ENCODE results near the gene FUT1. TPM values are rescaled to one million over a fixed set of nuclear protein-coding genes. Genes with fewer than 3 reads are reported as not detected.

The FUT1 gene
- total RNA-seq, 2 experiments from 2014 or later = 0.06 to 0.17 TPM

DNA sequence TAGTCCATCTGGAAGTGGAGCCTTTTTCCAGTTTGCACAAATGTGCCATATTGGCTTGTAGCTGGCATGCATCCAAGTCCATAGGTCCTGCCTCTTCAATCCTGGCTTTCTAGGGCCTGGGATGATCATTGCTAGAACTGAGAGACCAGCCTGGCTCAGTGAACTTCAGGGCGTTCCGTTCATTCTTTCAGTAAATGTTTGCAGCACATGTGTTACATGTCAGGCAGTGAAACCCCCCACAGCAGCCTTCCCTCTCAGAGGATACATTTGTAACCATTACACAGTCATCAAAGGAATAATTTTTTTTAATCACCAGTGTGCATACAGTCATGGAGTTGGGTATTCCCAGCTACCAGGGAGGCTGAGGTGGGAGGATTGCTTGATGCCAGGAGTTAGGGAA is 47.0 kb downstream of the FUT1 start:
- CTCF ChIA-PET = no interaction called here
- POLR2A ChIA-PET = no interaction called here

DNA sequence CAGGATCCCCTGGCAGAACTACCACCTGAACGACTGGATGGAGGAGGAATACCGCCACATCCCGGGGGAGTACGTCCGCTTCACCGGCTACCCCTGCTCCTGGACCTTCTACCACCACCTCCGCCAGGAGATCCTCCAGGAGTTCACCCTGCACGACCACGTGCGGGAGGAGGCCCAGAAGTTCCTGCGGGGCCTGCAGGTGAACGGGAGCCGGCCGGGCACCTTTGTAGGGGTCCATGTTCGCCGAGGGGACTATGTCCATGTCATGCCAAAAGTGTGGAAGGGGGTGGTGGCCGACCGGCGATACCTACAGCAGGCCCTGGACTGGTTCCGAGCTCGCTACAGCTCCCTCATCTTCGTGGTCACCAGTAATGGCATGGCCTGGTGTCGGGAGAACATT is 49.1 kb downstream of the FUT1 start:
- ChIA-PET CTCF (interaction anchor here (0.5 kb wide), 1 partner anchor 14 kb away, joined by 3 read pairs; no protein-coding TSS in a partner anchor), POLR2A (interaction anchor here (0.5 kb wide), 1 partner anchor 62 kb away, joined by 3 read pairs; no protein-coding TSS in a partner anchor)

DNA sequence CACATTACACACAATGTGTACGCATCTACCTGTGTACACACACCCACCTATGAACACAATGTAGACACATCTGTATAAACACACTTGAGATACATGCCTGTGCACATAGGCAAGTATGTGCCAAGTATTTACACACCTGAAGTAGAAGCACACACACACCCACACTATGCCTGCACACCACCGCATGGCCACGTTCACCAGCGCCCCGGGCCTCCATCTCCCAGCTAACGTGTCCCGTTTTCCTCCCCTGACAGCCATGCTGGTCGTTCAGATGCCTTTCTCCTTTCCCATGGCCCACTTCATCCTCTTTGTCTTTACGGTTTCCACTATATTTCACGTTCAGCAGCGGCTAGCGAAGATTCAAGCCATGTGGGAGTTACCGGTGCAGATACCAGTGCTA is 49.7 kb downstream of the FUT1 start:
- ChIA-PET POLR2A (no interaction called here), CTCF (no interaction called here)

DNA sequence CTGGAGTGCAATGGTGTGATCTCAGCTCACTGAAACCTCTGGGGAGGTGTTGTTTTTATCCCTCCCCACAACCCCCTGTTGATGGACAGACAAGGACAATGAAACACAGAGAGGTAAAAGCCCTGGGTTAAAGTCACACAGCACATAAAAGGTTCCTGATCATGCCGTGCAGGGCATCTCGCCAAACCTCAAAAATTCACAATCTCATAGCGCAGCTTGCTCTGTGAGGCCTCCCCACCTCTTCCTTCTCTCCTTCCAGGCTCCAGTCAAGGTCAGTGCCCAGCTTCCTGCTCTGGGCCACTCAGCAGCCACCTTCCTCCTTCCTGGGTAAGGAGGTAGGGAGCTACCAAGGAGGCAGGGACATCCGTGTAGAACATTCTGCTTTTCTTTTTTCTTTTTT is 54.4 kb downstream of the FUT1 start:
- POLR2A ChIA-PET = no interaction called here
- CTCF ChIA-PET = interaction anchor here (0.7 kb wide), 1 partner anchor 247 kb away, joined by 4 read pairs; no protein-coding TSS in a partner anchor

Other genes with a start within 250 kb of the FUT1 start
- gene LMTK3, start 240.8 kb downstream of the FUT1 start, total RNA-seq = 1 to 10 TPM; 3.0 to 3.8 TPM
- not detected for gene SULT2B1, start 200.5 kb downstream of the FUT1 start, total RNA-seq
- gene SPACA4, start 145.9 kb downstream of the FUT1 start, total RNA-seq = not detected
- gene FAM83E, start 137.6 kb downstream of the FUT1 start, total RNA-seq = 1 to 10 TPM; 4.6 to 5.7 TPM
- 1,000 to 10,000 TPM; 1,763 to 1,800 TPM for gene RPL18, start 133.5 kb downstream of the FUT1 start, total RNA-seq
- gene SPHK2, start 133.1 kb downstream of the FUT1 start, total RNA-seq = 10 to 100 TPM; 35.4 to 35.7 TPM
- gene DBP, start 115.3 kb downstream of the FUT1 start, total RNA-seq = 1 to 10 TPM; 9.0 to 9.9 TPM
- 10 to 100 TPM; 11.2 to 11.3 TPM for gene CA11, start 106.5 kb downstream of the FUT1 start, total RNA-seq
- gene NTN5, start 79.6 kb downstream of the FUT1 start, total RNA-seq = under 1 TPM; 0.06 to 0.19 TPM
- not detected for gene FUT2, start 56.7 kb downstream of the FUT1 start, total RNA-seq
- 1 to 10 TPM in 1 of 2 experiments, under 1 TPM in 1; 0.91 to 1.0 TPM for gene MAMSTR, start 32.9 kb downstream of the FUT1 start, total RNA-seq
- gene RASIP1, start 12.0 kb downstream of the FUT1 start, total RNA-seq = under 1 TPM; 0.19 to 0.63 TPM
- gene IZUMO1, start 5.7 kb downstream of the FUT1 start, total RNA-seq = not detected
- not detected for gene FGF21, start 2.9 kb upstream of the FUT1 start, total RNA-seq
- 10 to 100 TPM; 71.5 to 73.1 TPM for gene BCAT2, start 58.4 kb upstream of the FUT1 start, total RNA-seq
- gene HSD17B14, start 83.8 kb upstream of the FUT1 start, total RNA-seq = under 1 TPM; 0.27 to 0.44 TPM
- gene PLEKHA4, start 116.0 kb upstream of the FUT1 start, total RNA-seq = 1 to 10 TPM; 4.8 to 5.5 TPM
- 10 to 100 TPM; 31.4 to 31.9 TPM for gene PPP1R15A, start 119.8 kb upstream of the FUT1 start, total RNA-seq
- gene TULP2, start 146.1 kb upstream of the FUT1 start, total RNA-seq = not detected
- 10 to 100 TPM; 89.2 to 89.5 TPM for gene NUCB1, start 147.7 kb upstream of the FUT1 start, total RNA-seq
- gene DHDH, start 181.1 kb upstream of the FUT1 start, total RNA-seq = under 1 TPM; 0.32 to 0.67 TPM
- gene BAX, start 202.2 kb upstream of the FUT1 start, total RNA-seq = 100 to 1,000 TPM; 272 to 279 TPM
- gene FTL, start 212.7 kb upstream of the FUT1 start, total RNA-seq = 1,000 to 10,000 TPM; 1,469 to 1,496 TPM
- 10 to 100 TPM; 50.8 to 54.7 TPM for gene GYS1, start 240.7 kb upstream of the FUT1 start, total RNA-seq
- gene RUVBL2, start 241.2 kb upstream of the FUT1 start, total RNA-seq = 100 to 1,000 TPM; 173 to 175 TPM